Measurements from ENCODE around the gene NFKBIL1. TPM values are rescaled to one million over a fixed set of nuclear protein-coding genes. Genes with fewer than 3 reads are reported as not detected.

NFKBIL1 gene
- total RNA-seq, 2 donors from 2014 or later = 5.5 to 6.4 TPM

DNA sequence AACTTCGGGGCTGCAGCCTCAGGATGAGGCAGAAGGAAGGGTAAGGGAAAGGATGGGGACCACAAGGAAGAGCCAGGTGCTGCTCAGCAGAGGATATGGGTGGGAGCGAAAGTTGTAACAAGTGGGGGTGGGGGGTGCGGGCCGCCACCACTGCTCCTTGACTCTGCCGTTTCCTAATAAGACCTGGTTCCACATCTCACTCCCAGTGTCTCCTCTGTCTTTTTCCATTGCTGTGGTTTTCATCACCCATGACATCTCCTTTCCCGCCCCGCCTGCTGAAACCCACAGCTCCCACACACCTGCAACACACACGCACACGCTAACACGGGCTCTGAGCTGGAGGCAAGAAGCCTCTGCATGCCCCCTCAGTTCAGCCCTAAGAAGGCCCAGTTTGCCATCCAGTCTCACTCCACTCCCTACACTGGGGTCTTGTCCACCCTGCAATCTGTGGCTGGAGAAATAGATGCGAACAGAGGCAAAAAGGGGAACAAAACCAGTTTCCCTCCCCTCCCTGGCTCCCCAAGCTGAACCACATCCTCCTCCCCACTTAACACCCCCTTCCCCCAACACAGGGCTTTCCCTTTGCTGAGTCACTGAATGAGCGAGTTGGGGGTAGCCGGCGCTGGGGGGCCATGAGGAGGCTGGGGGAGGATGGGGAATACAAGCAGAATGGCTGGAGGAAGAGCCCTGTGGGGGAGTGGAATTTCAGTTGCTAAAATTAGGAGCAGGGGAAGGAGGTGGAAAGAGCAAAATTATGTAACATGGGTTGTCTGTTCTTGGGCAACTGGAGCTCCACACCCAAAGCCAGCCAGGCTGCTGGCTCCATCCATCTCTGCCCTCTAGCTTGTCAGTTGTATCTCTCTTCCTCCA is 11.5 kb downstream of the NFKBIL1 start:
- Mint-ChIP-seq H3K27ac (peak overlapping the region; percentile 95), H3K4me3 (peak overlapping the region; percentile 94), H3K4me1 (peaks cover 53% of the 10 kb centered on the region), H3K27me3 (no peaks in the 10 kb centered on the region), H3K36me3 (ENCODE audit: low read depth) (peaks cover 9% of the 10 kb centered on the region)
- peak; percentile 83 for ATAC-seq
- peak; percentile 32 to 63 (median 44) for DNase-seq
- H3K9me3 ChIP-seq (ENCODE audit: control insufficient read depth, low read length, poor library complexity, severe bottlenecking) = no peaks in the 10 kb centered on the region

DNA sequence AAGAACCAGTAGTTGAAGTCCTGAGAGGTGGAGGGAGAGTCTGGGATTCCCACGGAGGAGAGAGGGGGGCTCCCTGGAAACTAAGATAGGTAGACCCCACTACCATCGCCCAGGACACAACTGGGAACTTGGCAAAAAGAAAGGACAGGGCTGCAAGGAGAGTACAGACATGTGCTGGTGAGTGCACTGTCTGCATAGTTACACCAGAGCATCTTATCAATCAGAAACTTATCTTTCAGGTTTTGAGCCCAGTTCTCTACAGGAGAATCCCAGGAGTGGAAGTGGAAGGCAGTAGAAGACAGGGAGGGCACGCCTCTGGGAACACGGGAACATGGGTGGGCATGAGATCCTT is 12.2 kb downstream of the NFKBIL1 start:
- Mint-ChIP-seq H3K27me3 (no peaks in the 10 kb centered on the region), H3K36me3 (ENCODE audit: low read depth) (peaks cover 10% of the 10 kb centered on the region), H3K4me3 (peak overlapping the region; percentile 94), H3K27ac (peak overlapping the region; percentile 95), H3K4me1 (peaks cover 57% of the 10 kb centered on the region)
- H3K9me3 ChIP-seq (ENCODE audit: control insufficient read depth, low read length, poor library complexity, severe bottlenecking) = no peaks in the 10 kb centered on the region
- DNase-seq = no peak
- ATAC-seq = peak; percentile 23

DNA sequence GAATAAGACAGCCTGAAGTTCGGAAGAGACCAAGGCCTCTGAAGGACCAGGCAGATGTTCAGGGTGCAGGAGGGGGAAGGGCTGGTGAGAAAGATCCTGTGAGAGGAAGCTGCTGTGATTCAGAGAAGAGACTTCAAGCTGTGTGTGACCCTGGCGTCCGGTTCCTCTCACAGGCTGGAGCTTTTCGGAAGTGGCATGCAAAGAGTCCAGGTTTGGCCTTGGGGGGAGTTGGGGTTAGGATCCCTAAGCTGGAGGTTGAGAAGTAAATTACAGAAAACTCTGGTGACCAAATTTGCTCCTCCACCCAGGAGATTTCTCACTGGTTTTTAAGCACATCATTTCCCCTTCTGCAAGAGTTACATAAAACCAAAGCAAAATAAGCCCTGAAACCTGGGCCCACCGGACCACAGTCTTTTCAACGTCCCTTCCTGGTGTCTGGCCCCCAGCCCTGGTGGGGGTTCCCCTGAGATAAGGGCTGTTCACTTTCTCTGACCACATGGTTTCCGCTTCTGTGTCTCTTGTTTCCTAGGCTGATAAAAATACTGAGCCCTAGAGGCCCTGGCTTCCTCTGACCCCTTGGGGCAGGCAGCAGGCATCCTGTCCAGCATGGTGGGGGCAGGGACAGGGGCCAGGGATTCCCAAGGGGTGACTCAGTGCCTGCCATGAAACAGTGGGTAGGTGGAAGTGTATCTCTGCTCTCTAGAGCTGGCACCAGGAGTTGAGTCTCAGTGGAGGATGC is 12.7 kb downstream of the NFKBIL1 start:
- H3K27ac Mint-ChIP-seq = peak overlapping the region; percentile 95
- ATAC-seq (peak; percentile 65), DNase-seq (no peak)
- H3K9me3 ChIP-seq (ENCODE audit: control insufficient read depth, low read length, poor library complexity, severe bottlenecking) = no peaks in the 10 kb centered on the region
- H3K27me3 Mint-ChIP-seq = no peaks in the 10 kb centered on the region
- peaks cover 60% of the 10 kb centered on the region for H3K4me1 Mint-ChIP-seq
- peaks cover 14% of the 10 kb centered on the region for H3K36me3 Mint-ChIP-seq (ENCODE audit: low read depth)
- H3K4me3 Mint-ChIP-seq = peak overlapping the region; percentile 94

DNA sequence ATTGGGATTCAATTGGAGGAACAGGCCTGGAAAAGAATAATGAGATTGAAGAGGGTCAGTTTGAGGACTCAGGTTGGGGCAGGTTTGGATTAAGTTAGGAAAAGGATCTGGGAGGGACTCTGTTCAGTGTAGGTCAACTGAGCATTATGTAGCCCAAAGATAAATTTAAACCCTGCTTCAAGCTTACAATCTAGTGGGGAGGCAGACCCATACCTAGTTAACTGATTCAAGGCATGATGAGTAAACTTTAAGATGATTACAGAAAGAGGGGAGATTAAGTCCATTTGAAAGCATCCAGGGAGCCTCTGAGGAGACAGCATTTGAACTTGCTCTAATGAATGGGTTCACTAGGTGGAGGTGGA is 13.3 kb downstream of the NFKBIL1 start:
- H3K27ac Mint-ChIP-seq = peak overlapping the region; percentile 95
- ATAC-seq (no peak), DNase-seq (no peak)
- H3K9me3 ChIP-seq (ENCODE audit: control insufficient read depth, low read length, poor library complexity, severe bottlenecking) = no peaks in the 10 kb centered on the region
- peaks cover 14% of the 10 kb centered on the region for H3K36me3 Mint-ChIP-seq (ENCODE audit: low read depth)
- peak overlapping the region; percentile 94 for H3K4me3 Mint-ChIP-seq
- peaks cover 66% of the 10 kb centered on the region for H3K4me1 Mint-ChIP-seq
- H3K27me3 Mint-ChIP-seq = no peaks in the 10 kb centered on the region

DNA sequence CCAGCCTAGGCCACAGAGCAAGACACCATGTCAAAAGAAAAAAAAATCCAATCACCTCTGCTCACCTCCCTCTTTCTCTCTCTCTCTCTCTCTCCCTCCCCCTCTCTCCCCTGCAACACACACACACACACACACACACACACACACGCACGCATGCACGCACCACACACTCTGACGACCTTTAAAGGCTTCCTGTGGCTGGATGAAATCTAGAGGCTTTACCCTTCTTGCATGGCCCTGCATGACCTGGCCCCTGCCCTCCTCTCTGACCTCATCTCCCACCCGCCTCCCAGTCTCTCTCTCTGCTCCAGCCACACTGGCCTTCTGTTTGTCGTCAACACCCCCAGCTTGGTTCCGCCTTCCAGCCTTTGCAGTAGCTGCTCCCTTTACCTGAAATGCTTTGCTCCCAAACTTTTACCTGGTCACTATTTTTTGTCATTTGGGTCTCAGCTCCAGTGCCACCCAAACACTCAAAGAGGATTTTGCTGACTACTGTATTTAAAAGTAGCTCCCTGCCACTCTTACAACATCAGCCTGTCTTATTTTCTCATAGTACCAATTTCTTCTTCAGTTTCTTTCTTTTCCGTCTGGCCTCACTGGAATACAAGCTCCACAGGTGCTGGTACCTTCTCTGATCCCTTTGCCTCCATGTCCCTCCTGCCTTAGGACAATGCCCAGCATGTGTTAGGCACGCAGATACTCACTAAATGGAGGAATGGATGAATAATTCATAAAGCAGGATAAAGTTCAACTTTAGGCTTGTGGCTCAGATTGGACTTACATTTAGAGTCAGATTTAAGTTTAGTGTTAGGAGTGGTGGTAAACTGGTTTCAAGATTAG is 20.3 kb downstream of the NFKBIL1 start:
- H3K9me3 ChIP-seq (ENCODE audit: control insufficient read depth, low read length, poor library complexity, severe bottlenecking) = no peaks in the 10 kb centered on the region
- Mint-ChIP-seq H3K36me3 (ENCODE audit: low read depth) (peaks cover 10% of the 10 kb centered on the region), H3K27me3 (no peaks in the 10 kb centered on the region), H3K27ac (peak overlapping the region; percentile 99), H3K4me1 (peaks cover 69% of the 10 kb centered on the region), H3K4me3 (peak overlapping the region; percentile 89)
- DNase-seq (no peak), ATAC-seq (no peak)

DNA sequence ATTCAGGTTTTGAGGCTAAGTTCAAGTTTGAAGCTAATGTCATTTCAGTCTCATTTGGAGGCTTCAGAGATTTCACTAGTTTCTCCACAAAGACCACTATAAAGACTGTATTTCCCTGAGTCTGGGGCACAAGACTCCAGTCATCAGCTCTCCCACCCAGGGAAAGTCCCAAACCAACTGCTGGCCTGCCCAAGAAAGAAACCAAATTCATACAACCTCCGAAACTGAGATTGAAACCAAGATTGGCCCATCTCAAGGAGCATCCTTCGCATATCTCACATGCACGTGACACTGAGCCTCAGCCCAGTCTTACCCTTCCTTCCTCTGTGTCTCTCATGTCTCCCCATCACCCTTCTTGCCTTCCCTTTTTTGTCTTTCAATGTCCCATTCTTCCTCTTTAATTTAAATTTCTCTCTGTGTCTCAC is 21.1 kb downstream of the NFKBIL1 start:
- ATAC-seq = peak; percentile 76
- DNase-seq = peak; percentile 40 to 67 (median 50)
- H3K36me3 Mint-ChIP-seq (ENCODE audit: low read depth) = peaks cover 12% of the 10 kb centered on the region
- no peaks in the 10 kb centered on the region for H3K9me3 ChIP-seq (ENCODE audit: control insufficient read depth, low read length, poor library complexity, severe bottlenecking)
- peaks cover 71% of the 10 kb centered on the region for H3K4me1 Mint-ChIP-seq
- peak overlapping the region; percentile 99 for H3K27ac Mint-ChIP-seq
- H3K4me3 Mint-ChIP-seq = peak overlapping the region; percentile 89
- H3K27me3 Mint-ChIP-seq = no peaks in the 10 kb centered on the region

DNA sequence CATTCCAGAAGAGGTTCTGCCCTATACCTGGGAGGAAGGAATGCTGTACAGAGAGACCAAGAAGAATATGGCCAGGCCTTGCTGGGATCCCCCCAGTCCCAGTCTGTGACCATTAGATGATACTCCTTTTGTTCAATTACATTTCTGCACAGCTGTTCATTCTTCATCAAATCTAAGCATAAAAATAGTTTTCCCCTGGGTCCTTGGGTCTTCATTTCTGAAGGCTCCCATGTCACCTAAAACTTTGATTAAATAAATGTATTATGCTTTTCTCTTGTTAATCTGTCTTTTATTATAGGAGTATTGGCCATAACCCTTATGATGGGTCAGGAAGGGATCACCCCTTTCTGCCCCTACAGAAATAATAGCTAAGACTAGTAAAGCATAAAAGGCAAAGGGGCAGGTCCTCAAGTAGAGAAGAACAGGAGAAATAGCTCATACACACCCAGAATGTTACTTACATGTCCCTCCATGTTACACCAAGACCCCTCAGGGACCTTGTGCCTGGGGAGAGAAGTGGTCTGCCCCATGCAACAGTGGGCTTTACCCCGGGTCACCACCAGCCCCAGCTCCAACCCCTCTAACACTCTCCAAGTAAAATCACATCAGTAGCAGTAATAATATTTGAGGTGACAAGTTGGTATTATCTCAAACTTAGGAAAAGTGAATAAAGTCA is 22.6 kb downstream of the NFKBIL1 start:
- Mint-ChIP-seq H3K4me3 (peak overlapping the region; percentile 33), H3K27ac (peak overlapping the region; percentile 99), H3K36me3 (ENCODE audit: low read depth) (peaks cover 6% of the 10 kb centered on the region), H3K4me1 (peaks cover 72% of the 10 kb centered on the region), H3K27me3 (no peaks in the 10 kb centered on the region)
- no peaks in the 10 kb centered on the region for H3K9me3 ChIP-seq (ENCODE audit: control insufficient read depth, low read length, poor library complexity, severe bottlenecking)
- ATAC-seq (no peak), DNase-seq (no peak)

DNA sequence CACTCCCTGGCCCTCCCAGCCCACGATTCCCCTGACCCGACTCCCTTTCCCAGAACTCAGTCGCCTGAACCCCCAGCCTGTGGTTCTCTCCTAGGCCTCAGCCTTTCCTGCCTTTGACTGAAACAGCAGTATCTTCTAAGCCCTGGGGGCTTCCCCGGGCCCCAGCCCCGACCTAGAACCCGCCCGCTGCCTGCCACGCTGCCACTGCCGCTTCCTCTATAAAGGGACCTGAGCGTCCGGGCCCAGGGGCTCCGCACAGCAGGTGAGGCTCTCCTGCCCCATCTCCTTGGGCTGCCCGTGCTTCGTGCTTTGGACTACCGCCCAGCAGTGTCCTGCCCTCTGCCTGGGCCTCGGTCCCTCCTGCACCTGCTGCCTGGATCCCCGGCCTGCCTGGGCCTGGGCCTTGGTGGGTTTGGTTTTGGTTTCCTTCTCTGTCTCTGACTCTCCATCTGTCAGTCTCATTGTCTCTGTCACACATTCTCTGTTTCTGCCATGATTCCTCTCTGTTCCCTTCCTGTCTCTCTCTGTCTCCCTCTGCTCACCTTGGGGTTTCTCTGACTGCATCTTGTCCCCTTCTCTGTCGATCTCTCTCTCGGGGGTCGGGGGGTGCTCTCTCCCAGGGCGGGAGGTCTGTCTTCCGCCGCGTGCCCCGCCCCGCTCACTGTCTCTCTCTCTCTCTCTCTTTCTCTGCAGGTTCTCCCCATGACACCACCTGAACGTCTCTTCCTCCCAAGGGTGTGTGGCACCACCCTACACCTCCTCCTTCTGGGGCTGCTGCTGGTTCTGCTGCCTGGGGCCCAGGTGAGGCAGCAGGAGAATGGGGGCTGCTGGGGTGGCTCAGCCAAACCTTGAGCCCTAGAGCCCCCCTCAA is 24.9 kb downstream of the NFKBIL1 start, which contains the start of gene LTA:
Gene LTA (plus strand): TSS at position 249 of the 871 bp plus-strand sequence. CDS start 454 bp downstream, at position 703.
- peaks cover 21% of the 10 kb centered on the region for H3K36me3 Mint-ChIP-seq (ENCODE audit: low read depth)
- peaks cover 85% of the 10 kb centered on the region for H3K4me1 Mint-ChIP-seq
- peak; percentile 67 to 75 (median 73) for DNase-seq
- peak; percentile 74 for ATAC-seq
- no peaks in the 10 kb centered on the region for H3K27me3 Mint-ChIP-seq
- peak within 1 kb of the TSS; percentile 99 for H3K27ac Mint-ChIP-seq
- peak within 1 kb of the TSS; percentile 100 for H3K4me3 Mint-ChIP-seq
- H3K9me3 ChIP-seq (ENCODE audit: control insufficient read depth, low read length, poor library complexity, severe bottlenecking) = no peaks in the 10 kb centered on the region

DNA sequence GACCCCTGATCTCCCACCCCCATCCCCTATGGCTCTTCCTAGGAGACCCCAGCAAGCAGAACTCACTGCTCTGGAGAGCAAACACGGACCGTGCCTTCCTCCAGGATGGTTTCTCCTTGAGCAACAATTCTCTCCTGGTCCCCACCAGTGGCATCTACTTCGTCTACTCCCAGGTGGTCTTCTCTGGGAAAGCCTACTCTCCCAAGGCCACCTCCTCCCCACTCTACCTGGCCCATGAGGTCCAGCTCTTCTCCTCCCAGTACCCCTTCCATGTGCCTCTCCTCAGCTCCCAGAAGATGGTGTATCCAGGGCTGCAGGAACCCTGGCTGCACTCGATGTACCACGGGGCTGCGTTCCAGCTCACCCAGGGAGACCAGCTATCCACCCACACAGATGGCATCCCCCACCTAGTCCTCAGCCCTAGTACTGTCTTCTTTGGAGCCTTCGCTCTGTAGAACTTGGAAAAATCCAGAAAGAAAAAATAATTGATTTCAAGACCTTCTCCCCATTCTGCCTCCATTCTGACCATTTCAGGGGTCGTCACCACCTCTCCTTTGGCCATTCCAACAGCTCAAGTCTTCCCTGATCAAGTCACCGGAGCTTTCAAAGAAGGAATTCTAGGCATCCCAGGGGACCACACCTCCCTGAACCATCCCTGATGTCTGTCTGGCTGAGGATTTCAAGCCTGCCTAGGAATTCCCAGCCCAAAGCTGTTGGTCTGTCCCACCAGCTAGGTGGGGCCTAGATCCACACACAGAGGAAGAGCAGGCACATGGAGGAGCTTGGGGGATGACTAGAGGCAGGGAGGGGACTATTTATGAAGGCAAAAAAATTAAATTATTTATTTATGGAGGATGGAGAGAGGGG is 26.1 kb downstream of the NFKBIL1 start:
- no peaks in the 10 kb centered on the region for H3K9me3 ChIP-seq (ENCODE audit: control insufficient read depth, low read length, poor library complexity, severe bottlenecking)
- H3K27me3 Mint-ChIP-seq = no peaks in the 10 kb centered on the region
- ATAC-seq (no peak), DNase-seq (no peak)
- peak overlapping the region; percentile 100 for H3K4me3 Mint-ChIP-seq
- H3K4me1 Mint-ChIP-seq = peaks cover 80% of the 10 kb centered on the region
- peak overlapping the region; percentile 99 for H3K27ac Mint-ChIP-seq
- peaks cover 21% of the 10 kb centered on the region for H3K36me3 Mint-ChIP-seq (ENCODE audit: low read depth)

DNA sequence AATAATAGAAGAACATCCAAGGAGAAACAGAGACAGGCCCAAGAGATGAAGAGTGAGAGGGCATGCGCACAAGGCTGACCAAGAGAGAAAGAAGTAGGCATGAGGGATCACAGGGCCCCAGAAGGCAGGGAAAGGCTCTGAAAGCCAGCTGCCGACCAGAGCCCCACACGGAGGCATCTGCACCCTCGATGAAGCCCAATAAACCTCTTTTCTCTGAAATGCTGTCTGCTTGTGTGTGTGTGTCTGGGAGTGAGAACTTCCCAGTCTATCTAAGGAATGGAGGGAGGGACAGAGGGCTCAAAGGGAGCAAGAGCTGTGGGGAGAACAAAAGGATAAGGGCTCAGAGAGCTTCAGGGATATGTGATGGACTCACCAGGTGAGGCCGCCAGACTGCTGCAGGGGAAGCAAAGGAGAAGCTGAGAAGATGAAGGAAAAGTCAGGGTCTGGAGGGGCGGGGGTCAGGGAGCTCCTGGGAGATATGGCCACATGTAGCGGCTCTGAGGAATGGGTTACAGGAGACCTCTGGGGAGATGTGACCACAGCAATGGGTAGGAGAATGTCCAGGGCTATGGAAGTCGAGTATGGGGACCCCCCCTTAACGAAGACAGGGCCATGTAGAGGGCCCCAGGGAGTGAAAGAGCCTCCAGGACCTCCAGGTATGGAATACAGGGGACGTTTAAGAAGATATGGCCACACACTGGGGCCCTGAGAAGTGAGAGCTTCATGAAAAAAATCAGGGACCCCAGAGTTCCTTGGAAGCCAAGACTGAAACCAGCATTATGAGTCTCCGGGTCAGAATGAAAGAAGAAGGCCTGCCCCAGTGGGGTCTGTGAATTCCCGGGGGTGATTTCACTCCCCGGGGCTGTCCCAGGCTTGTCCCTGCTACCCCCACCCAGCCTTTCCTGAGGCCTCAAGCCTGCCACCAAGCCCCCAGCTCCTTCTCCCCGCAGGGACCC is 27.0 kb downstream of the NFKBIL1 start:
- Mint-ChIP-seq H3K4me3 (peak overlapping the region; percentile 100), H3K27ac (peak overlapping the region; percentile 99), H3K4me1 (peaks cover 78% of the 10 kb centered on the region), H3K36me3 (ENCODE audit: low read depth) (peaks cover 21% of the 10 kb centered on the region), H3K27me3 (no peaks in the 10 kb centered on the region)
- no peaks in the 10 kb centered on the region for H3K9me3 ChIP-seq (ENCODE audit: control insufficient read depth, low read length, poor library complexity, severe bottlenecking)
- no peak for DNase-seq
- ATAC-seq = no peak

Data from T-helper 17 cell (primary cell).